HepG2 (cell line): Measurements from ENCODE around the gene GLIS1. TPM values are rescaled to one million over a fixed set of nuclear protein-coding genes. Genes with fewer than 3 reads are reported as not detected.

Source experiments
- ATAC-seq: fragments of 200-7000 bp; cut with Tn5 transposase; 3 replicates; pipeline ENCODE4 v1.9.1; 2020; ENCODE audit warnings: mild to moderate bottlenecking, moderate library complexity
- BruUV-seq: library from RNA; stranded (reverse); fragments of 400-500 nt; replicated peaks from 2 replicates; lab custom pipeline; 2021; lab: Mats Ljungman, UMichigan
- CTCF ChIA-PET: fragments of 300-600 bp; formaldehyde crosslinking; extraction: SDS; loops from one replicate; lab custom pipeline; 2021; ENCODE audit warnings: low total read pairs, inconsistent platforms, low intra/inter-chr PET ratio; lab: Yijun Ruan, JAX
- POLR2A ChIA-PET: fragments of 350-600 bp; sonication (Branson Sonifier 250); formaldehyde crosslinking; loops from one replicate; lab custom pipeline; 2020; ENCODE audit warnings: antibody characterized with exemption, inconsistent platforms; lab: Yijun Ruan, JAX
- DNase-seq: peaks from one replicate; pipeline ENCODE4 v3.0.0-alpha.2; 2015; ENCODE audit warnings: low spot score
- FAIRE-seq: peaks from 3 replicates; lab custom pipeline; 2011; peaks lifted over from hg19 to GRCh38; lab: Jason Lieb, UNC
- H2AFZ ChIP-seq: one replicate; pipeline ENCODE4 v1.6.1; 2011; ENCODE audit warnings: low read length, inconsistent platforms
- H3K27ac ChIP-seq: fragments of 300-600 bp; 3 replicates; pipeline ENCODE4 v1.8.0; 2011; ENCODE audit warnings: mixed run types, mild to moderate bottlenecking, mixed read lengths, low read length, inconsistent platforms; ENCODE audit not compliant: insufficient read depth; ENCODE audit errors: extremely low read length
- H3K27me3 ChIP-seq, 2 experiments: fragments of 200-600 bp in 1 of 2; 2 replicates in 1 of 2; 3 replicates in 1 of 2; pipeline versions ENCODE4 v1.6.0 to v1.8.0; 2011; ENCODE audit warnings: low read length in 2 of 2, mild to moderate bottlenecking in 2 of 2, moderate library complexity in 2 of 2, inconsistent platforms in 1 of 2; ENCODE audit not compliant: insufficient read depth in 2 of 2, control insufficient read depth in 1 of 2
- H3K36me3 ChIP-seq, 2 experiments: fragments of 200-600 bp in 1 of 2; replicated peaks in 1 of 2; 2 replicates in 1 of 2; 3 replicates in 1 of 2; pipeline versions ENCODE4 v1.5.1 to v1.8.0; 2011; ENCODE audit warnings: low read length in 2 of 2, inconsistent platforms in 1 of 2; ENCODE audit not compliant: insufficient read depth in 2 of 2, control insufficient read depth in 1 of 2
- H3K4me1 ChIP-seq: 2 replicates; pipeline ENCODE4 v1.5.1; 2012; ENCODE audit warnings: low read length, inconsistent platforms; ENCODE audit not compliant: insufficient read depth
- H3K4me2 ChIP-seq: 2 replicates; pipeline ENCODE4 v1.6.0; 2011; ENCODE audit warnings: low read depth, low read length, inconsistent platforms
- H3K4me3 ChIP-seq, 3 experiments: fragments of 200-600 bp in 1 of 3; sonication (generic), shearing (Covaris generic) in 1 of 3; replicated peaks in 1 of 3; 2 replicates each; pipeline ENCODE4 v1.5.1; 2011 to 2016; ENCODE audit warnings: low read length in 3 of 3, inconsistent platforms in 2 of 3, low read depth in 2 of 3, mild to moderate bottlenecking in 2 of 3, control low read depth in 1 of 3, mixed read lengths in 1 of 3; ENCODE audit not compliant: insufficient read depth in 1 of 3
- H3K79me2 ChIP-seq: one replicate; pipeline ENCODE4 v1.6.1; 2011; ENCODE audit warnings: low read length, inconsistent platforms; ENCODE audit not compliant: insufficient read depth
- H3K9ac ChIP-seq: 2 replicates; pipeline ENCODE4 v1.6.0; 2011; ENCODE audit warnings: mild to moderate bottlenecking, low read depth, low read length, inconsistent platforms; ENCODE audit not compliant: insufficient read depth
- H3K9me3 ChIP-seq: 2 replicates; pipeline ENCODE4 v1.5.1; 2012; ENCODE audit warnings: mild to moderate bottlenecking, low read length
- H4K20me1 ChIP-seq: 2 replicates; pipeline ENCODE4 v1.6.0; 2011; ENCODE audit warnings: inconsistent platforms, mild to moderate bottlenecking, low read length, moderate library complexity; ENCODE audit not compliant: insufficient read depth
- AHR ChIP-seq: IDR thresholded peaks from 2 replicates; pipeline ENCODE4 v1.6.1; 2018; ENCODE audit warnings: missing genetic modification reagents, missing compliant biosample characterization
- BHLHE40 ChIP-seq: IDR thresholded peaks from 2 replicates; pipeline ENCODE4 v1.6.1; 2011; ENCODE audit warnings: low read length, improper control_type of control experiment
- ELF3 ChIP-seq: IDR thresholded peaks from 2 replicates; pipeline ENCODE4 v1.6.1; 2016; ENCODE audit warnings: missing genetic modification reagents, missing compliant biosample characterization
- ETV6 ChIP-seq: sonication (generic); formaldehyde crosslinking; conservative IDR thresholded peaks from 2 replicates; pipeline ENCODE4 v1.4.0; 2020; ENCODE audit warnings: missing genetic modification reagents
- GZF1 ChIP-seq: sonication (generic); formaldehyde crosslinking; IDR thresholded peaks from 2 replicates; pipeline ENCODE4 v1.5.1; 2020; ENCODE audit warnings: mild to moderate bottlenecking, missing genetic modification reagents
- IRX3 ChIP-seq: sonication (generic); formaldehyde crosslinking; IDR thresholded peaks from 2 replicates; pipeline ENCODE4 v1.8.1; 2023; ENCODE audit warnings: mild to moderate bottlenecking, low read depth, missing genetic modification reagents, borderline replicate concordance
- KLF6 ChIP-seq: IDR thresholded peaks from 2 replicates; pipeline ENCODE4 v1.8.0; 2016; ENCODE audit warnings: missing biosample characterization, missing genetic modification reagents
- ZNF503 ChIP-seq: sonication (generic); formaldehyde crosslinking; IDR thresholded peaks from 2 replicates; pipeline ENCODE4 v1.4.0; 2020; ENCODE audit warnings: missing genetic modification reagents
- ZNF674 ChIP-seq: sonication (generic); formaldehyde crosslinking; IDR thresholded peaks from 2 replicates; pipeline ENCODE4 v1.5.0; 2020; ENCODE audit warnings: low read depth, mild to moderate bottlenecking, missing genetic modification reagents
- ZNF704 ChIP-seq: sonication (generic); formaldehyde crosslinking; IDR thresholded peaks from 2 replicates; pipeline ENCODE4 v1.8.1; 2023; ENCODE audit warnings: mild to moderate bottlenecking, inconsistent platforms, moderate library complexity, missing genetic modification reagents, borderline replicate concordance
- ZNF770 ChIP-seq: sonication (generic); formaldehyde crosslinking; IDR thresholded peaks from 2 replicates; pipeline ENCODE4 v1.5.0; 2020; ENCODE audit warnings: mild to moderate bottlenecking, missing genetic modification reagents
- ZNF782 ChIP-seq: sonication (generic); formaldehyde crosslinking; IDR thresholded peaks from 2 replicates; pipeline ENCODE4 v1.4.0; 2020; ENCODE audit warnings: missing genetic modification reagents, mild to moderate bottlenecking, borderline replicate concordance
- WGBS: methylation state at CpG from one replicate; pipeline ENCODE4 v1.1.6; 2017; ENCODE audit warnings: low lambda C conversion rate; 5-methylcytosine and 5-hydroxymethylcytosine counted together
- in situ Hi-C: cut with HindIII; loops from 2 replicates; pipeline ENCODE4 v1.10.0; 2017; ENCODE audit warnings: low pct_unique_long_range_greater_than_20kb; ENCODE audit not compliant: extremely low pct_ligation_motif_present
- intact Hi-C: fragments of 100-400 bp; cut with micrococcal nuclease; formaldehyde crosslinking; loops from one replicate; pipeline ENCODE4 v1.10.0; 2022; ENCODE audit not compliant: unreplicated experiment
- polyA plus RNA-seq, 8 experiments: library from polyadenylated mRNA; depleted of rRNA in 3 of 8; stranded (reverse) in 7 of 8; unstranded in 1 of 8; fragments of >200 nt; fragmentation: Illumina TruSeq in 4 of 8; extraction: Trizol in 4 of 8; gene quantifications; 2 replicates each; pipeline versions ENCODE4 v1.2.1 to v1.2.3, GENCODE V29; 2011 to 2016; ENCODE audit warnings: low read depth in 4 of 8, missing spikeins in 1 of 8, mixed read lengths in 1 of 8; ENCODE audit not compliant: insufficient read depth in 1 of 8
- total RNA-seq, 5 experiments: library from RNA; depleted of rRNA; stranded (reverse); fragments of >200 nt; fragmentation: Illumina TruSeq; extraction: Trizol; gene quantifications; 2 replicates each; pipeline ENCODE4 v1.2.3, GENCODE V29; 2016; ENCODE audit warnings: low read depth in 1 of 5

The GLIS1 gene
- total and polyA plus RNA-seq, 2 of the 13 experiments (the other 11 are each of a cell fraction or from before 2014, with no cell fraction given) = 0.03 TPM; not detected in 1

- POLR2A ChIA-PET = no interaction called here
- CTCF ChIA-PET = no interaction called here
- FAIRE-seq (no peak), ATAC-seq (no peak), DNase-seq (no peak)
- H2AFZ ChIP-seq = no peak overlapping the region
- H3K4me2 ChIP-seq = no peak overlapping the region
- H3K36me3 ChIP-seq = no peaks in the 10 kb centered on the region
- no peaks in the 10 kb centered on the region for H3K79me2 ChIP-seq
- no peaks in the 10 kb centered on the region for H4K20me1 ChIP-seq
- whole genome bisulfite sequencing = 22% methylated on average over 6 of the region's 7 CpGs
- no peaks in the 10 kb centered on the region for H3K4me1 ChIP-seq
- no peaks in the 10 kb centered on the region for H3K9me3 ChIP-seq
- in situ Hi-C loops = no loop called here
- BruUV-seq = no TSS peak
- no peak overlapping the region for H3K4me3 ChIP-seq
- peaks cover 1 to 62% of the 10 kb centered on the region in 2 experiments; a peak in 4 of 5 replicates for H3K27me3 ChIP-seq
- intact Hi-C loops = no loop called here
- no peak overlapping the region for H3K9ac ChIP-seq
- no peak overlapping the region for H3K27ac ChIP-seq
- TF ChIP-seq GZF1 (CRISPR knock-in tag) = no peak
- TF ChIP-seq AHR (CRISPR knock-in tag) = no peak
- no peak for TF ChIP-seq ETV6 (CRISPR knock-in tag)
- no peak for TF ChIP-seq ZNF770 (CRISPR knock-in tag)
- no peak for TF ChIP-seq ZNF704
Measured at GRCh38 chr1:53481456-53481855, 257.5 kb downstream of the GLIS1 start.

- FAIRE-seq (no peak), ATAC-seq (no peak), DNase-seq (no peak)
- in situ Hi-C loops (no loop called here), intact Hi-C loops (no loop called here)
- POLR2A ChIA-PET = no interaction called here
- H3K36me3 ChIP-seq = no peaks in the 10 kb centered on the region
- no peaks in the 10 kb centered on the region for H4K20me1 ChIP-seq
- H3K9me3 ChIP-seq = no peaks in the 10 kb centered on the region
- no peak overlapping the region for H3K4me2 ChIP-seq
- BruUV-seq = no TSS peak
- H3K4me1 ChIP-seq = no peaks in the 10 kb centered on the region
- no peak overlapping the region for H3K9ac ChIP-seq
- no peaks in the 10 kb centered on the region for H3K79me2 ChIP-seq
- CTCF ChIA-PET = no interaction called here
- H2AFZ ChIP-seq = no peak overlapping the region
- H3K27ac ChIP-seq = no peak overlapping the region
- H3K4me3 ChIP-seq = no peak overlapping the region
- 36% methylated on average over 11 of the region's 11 CpGs for WGBS
- H3K27me3 ChIP-seq = peaks cover 1 to 64% of the 10 kb centered on the region in 2 experiments; a peak in 4 of 5 replicates
- no peak for TF ChIP-seq ELF3 (CRISPR knock-in tag)
- TF ChIP-seq BHLHE40 = no peak
- no peak for TF ChIP-seq ZNF674
- TF ChIP-seq ZNF782 (CRISPR knock-in tag) = no peak
- TF ChIP-seq IRX3 (CRISPR knock-in tag) = no peak
- no peak for TF ChIP-seq ZNF503 (CRISPR knock-in tag)
- TF ChIP-seq KLF6 = no peak
Measured at GRCh38 chr1:53480678-53481077, 258.3 kb downstream of the GLIS1 start.
